ENCODE results near the gene PPM1K.

- no peak for TF ChIP-seq EZH2 (IDR thresholded peaks at IDR 0.05; ENCODE audit: low read length, unreplicated experiment)
- TF ChIP-seq CTCF (conservative IDR thresholded peaks at IDR 0.05; ENCODE audit: low read depth, low read length): no peak
Measured at GRCh38 chr4:88244056-88244455, 40.3 kb downstream of the PPM1K start.

Data from PC-3 (cell line).